GM18873 (cell line): Measurements from ENCODE around the gene PPP5C.
"Not testable (repeated sequence)": the region's sequence is repeated elsewhere in the genome, so short reads cannot be mapped to it uniquely, and the experiment has no call there.

ENCODE experiments used
- ATAC-seq: cut with Tn5 transposase; IDR thresholded peaks from one replicate; pipeline ENCODE4 v1.9.1; 2021; ENCODE audit warnings: mild to moderate bottlenecking, moderate library complexity, moderate number of reproducible peaks; ENCODE audit not compliant: unreplicated experiment, low FRiP score

The PPP5C gene

GRCh38 chr19:46426506-46427162, 79.7 kb downstream of the PPP5C start:
- ATAC-seq: no peak

GRCh38 chr19:46427518-46428045, 80.7 kb downstream of the PPP5C start:
- ATAC-seq: no peak

GRCh38 chr19:46428239-46429135, 81.6 kb downstream of the PPP5C start, which contains the start of gene PNMA8C:
Gene PNMA8C (minus strand): TSS chr19:46428936. CDS start chr19:46428359, 577 bp downstream.
- no peak for ATAC-seq

- ATAC-seq: no peak
Observed at GRCh38 chr19:46429999-46430398, 83.1 kb downstream of the PPP5C start.

GRCh38 chr19:46431824-46432223, 84.9 kb downstream of the PPP5C start:
- no peak for ATAC-seq

- not testable (repeated sequence) for ATAC-seq
Observed at GRCh38 chr19:46433470-46433869, 86.6 kb downstream of the PPP5C start.

- no peak for ATAC-seq
Observed at GRCh38 chr19:46435009-46435408, 88.1 kb downstream of the PPP5C start.

- not testable (repeated sequence) for ATAC-seq
Observed at GRCh38 chr19:46435689-46436088, 88.8 kb downstream of the PPP5C start.
